Fibroblast of lung (primary cell): ENCODE measurements around the gene ZNF70. TPM values are rescaled to one million over a fixed set of nuclear protein-coding genes. Genes with fewer than 3 reads are reported as not detected.

Source experiments
- DNase-seq, 2 donors: peaks; one replicate each; pipeline versions ENCODE4 v3.0.0 to v3.0.0-alpha.2; 2010; ENCODE audit warnings: low read depth in 2 of 2
- H2AFZ ChIP-seq: 2 replicates; pipeline ENCODE4 v1.5.1; 2012; ENCODE audit warnings: low read length, control low read depth, inconsistent platforms
- H3K27ac ChIP-seq: 2 replicates; pipeline ENCODE4 v1.5.1; 2011; ENCODE audit warnings: low read length, control low read depth; ENCODE audit not compliant: insufficient read depth
- H3K27me3 ChIP-seq: 2 replicates; pipeline ENCODE4 v1.5.1; 2011; ENCODE audit warnings: mild to moderate bottlenecking, low read length; ENCODE audit not compliant: control insufficient read depth, insufficient read depth
- H3K36me3 ChIP-seq: 2 replicates; pipeline ENCODE4 v1.5.1; 2011; ENCODE audit warnings: low read length; ENCODE audit not compliant: control insufficient read depth, insufficient read depth
- H3K4me1 ChIP-seq: 2 replicates; pipeline ENCODE4 v1.5.1; 2011; ENCODE audit warnings: low read length; ENCODE audit not compliant: control insufficient read depth, insufficient read depth; ENCODE audit errors: extremely low read depth
- H3K4me2 ChIP-seq: 2 replicates; pipeline ENCODE4 v1.5.1; 2011; ENCODE audit warnings: low read length, control low read depth; ENCODE audit not compliant: insufficient read depth; ENCODE audit errors: extremely low read depth
- H3K4me3 ChIP-seq, 4 experiments: fragments of 200-600 bp in 1 of 4; sonication (generic) in 1 of 4; replicated peaks in 1 of 4; 2 replicates each; pipeline ENCODE4 v1.5.1; 2011 to 2016; ENCODE audit warnings: low read length in 4 of 4, low read depth in 3 of 4, mild to moderate bottlenecking in 3 of 4, control low read depth in 2 of 4, inconsistent platforms in 1 of 4, mixed read lengths in 1 of 4; ENCODE audit not compliant: insufficient read depth in 1 of 4; ENCODE audit errors: control extremely low read depth in 1 of 4
- H3K79me2 ChIP-seq: 2 replicates; pipeline ENCODE4 v1.5.1; 2012; ENCODE audit warnings: mild to moderate bottlenecking, low read length, inconsistent platforms; ENCODE audit not compliant: control insufficient read depth, insufficient read depth
- H3K9ac ChIP-seq: 2 replicates; pipeline ENCODE4 v1.5.1; 2011; ENCODE audit warnings: mild to moderate bottlenecking, low read length, control low read depth; ENCODE audit not compliant: insufficient read depth
- H3K9me3 ChIP-seq: 2 replicates; pipeline ENCODE4 v1.5.1; 2012; ENCODE audit warnings: low read depth, low read length; ENCODE audit not compliant: control insufficient read depth, insufficient read depth
- H4K20me1 ChIP-seq: 2 replicates; pipeline ENCODE4 v1.5.1; 2011; ENCODE audit warnings: low read length; ENCODE audit not compliant: control insufficient read depth, insufficient read depth; ENCODE audit errors: extremely low read depth
- CTCF ChIP-seq, 2 donors: IDR thresholded peaks in 1 of 2; conservative IDR thresholded peaks in 1 of 2; 1 replicate in 1 of 2; 2 replicates in 1 of 2; pipeline ENCODE4 v1.5.1; 2011 to 2012; ENCODE audit warnings: low read length in 2 of 2, control low read depth in 1 of 2, inconsistent platforms in 1 of 2, low read depth in 1 of 2, mild to moderate bottlenecking in 1 of 2
- EZH2 ChIP-seq: IDR thresholded peaks from 2 replicates; pipeline ENCODE4 v1.5.1; 2012; ENCODE audit warnings: low read length, control low read depth, mild to moderate bottlenecking; ENCODE audit errors: missing control alignments
- polyA plus RNA-seq, 2 donors: library from polyadenylated mRNA; depleted of rRNA in 1 of 2; stranded (reverse) in 1 of 2; unstranded in 1 of 2; fragments of >200 nt; gene quantifications; 2 replicates each; pipeline ENCODE4 v1.2.1, GENCODE V29; 2011 to 2012; ENCODE audit warnings: missing spikeins in 1 of 2
- total RNA-seq: library from RNA; depleted of rRNA; stranded (reverse); fragments of >200 nt; gene quantifications from 2 replicates; pipeline ENCODE4 v1.2.1, GENCODE V29; 2014

Gene ZNF70
- total and polyA plus RNA-seq, 2 donors (not counting 1 experiment from before 2014, with no cell fraction given) = 1.2 to 3.1 TPM

DNA sequence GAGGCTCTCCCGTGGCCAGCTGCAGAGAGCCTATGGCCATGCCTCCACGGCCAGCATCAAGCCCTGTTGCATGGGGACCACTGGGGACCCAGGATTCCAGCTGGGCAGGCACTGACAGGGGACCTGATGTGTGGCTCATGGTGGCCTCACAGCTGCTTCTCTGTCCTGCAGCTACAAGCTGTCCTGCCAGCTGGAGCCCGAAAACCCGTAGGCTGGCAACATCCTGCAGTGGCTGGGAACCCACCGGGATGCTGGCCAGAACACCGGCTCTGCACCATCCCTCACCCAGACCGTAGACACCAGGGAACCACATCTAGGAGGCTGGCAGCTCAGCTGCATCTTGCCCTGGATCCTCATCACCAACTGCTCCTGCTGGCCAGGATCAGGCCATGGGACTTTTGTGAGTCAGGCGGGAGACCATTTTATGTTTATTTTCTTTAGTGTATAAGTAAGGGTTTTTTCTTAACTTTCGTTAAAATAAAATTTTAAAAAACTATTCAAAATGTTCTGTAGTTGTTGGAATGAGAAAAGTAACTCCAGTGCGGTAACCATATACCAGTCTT, 52.2 kb downstream of the ZNF70 start:
- H3K27ac ChIP-seq = no peak overlapping the region
- H3K9ac ChIP-seq = no peak overlapping the region
- no peak overlapping the region for H3K4me3 ChIP-seq
- no peak overlapping the region for H2AFZ ChIP-seq
- TF ChIP-seq CTCF (conservative IDR thresholded peaks at IDR 0.05 in 1 of 2, IDR thresholded peaks at IDR 0.05 in 1 of 2; ENCODE audit: low read depth in 1 of 2, low read length in 2 of 2) = no peak
- no peak for TF ChIP-seq EZH2
- H3K27me3 ChIP-seq = no peaks in the 10 kb centered on the region
- no peak for DNase-seq
- no peak overlapping the region for H3K4me2 ChIP-seq
- no peaks in the 10 kb centered on the region for H3K9me3 ChIP-seq
- H3K36me3 ChIP-seq = no peaks in the 10 kb centered on the region
- no peaks in the 10 kb centered on the region for H3K79me2 ChIP-seq
- no peaks in the 10 kb centered on the region for H4K20me1 ChIP-seq
- H3K4me1 ChIP-seq = no peaks in the 10 kb centered on the region

GRCh38 chr22:23698094-23698493, 52.8 kb downstream of the ZNF70 start:
- no peak for DNase-seq
- Histone ChIP-seq H4K20me1 (no peaks in the 10 kb centered on the region), H3K27ac (no peak overlapping the region), H3K27me3 (no peaks in the 10 kb centered on the region), H3K79me2 (no peaks in the 10 kb centered on the region), H3K36me3 (no peaks in the 10 kb centered on the region), H3K4me2 (no peak overlapping the region), H3K9me3 (no peaks in the 10 kb centered on the region), H3K4me3 (no peak overlapping the region), H2AFZ (no peak overlapping the region), H3K9ac (no peak overlapping the region), H3K4me1 (no peaks in the 10 kb centered on the region)
- TF ChIP-seq EZH2 (no peak), CTCF (conservative IDR thresholded peaks at IDR 0.05 in 1 of 2, IDR thresholded peaks at IDR 0.05 in 1 of 2; ENCODE audit: low read depth in 1 of 2, low read length in 2 of 2) (no peak)

- no peaks in the 10 kb centered on the region for H3K9me3 ChIP-seq
- no peak overlapping the region for H3K4me3 ChIP-seq
- TF ChIP-seq EZH2 (no peak), CTCF (conservative IDR thresholded peaks at IDR 0.05 in 1 of 2, IDR thresholded peaks at IDR 0.05 in 1 of 2; ENCODE audit: low read depth in 1 of 2, low read length in 2 of 2) (no peak)
- H3K9ac ChIP-seq = no peak overlapping the region
- H3K4me1 ChIP-seq = no peaks in the 10 kb centered on the region
- no peaks in the 10 kb centered on the region for H4K20me1 ChIP-seq
- H3K79me2 ChIP-seq = no peaks in the 10 kb centered on the region
- no peak overlapping the region for H3K4me2 ChIP-seq
- DNase-seq = no peak
- H3K27ac ChIP-seq = no peak overlapping the region
- H2AFZ ChIP-seq = no peak overlapping the region
- H3K27me3 ChIP-seq = no peaks in the 10 kb centered on the region
- no peaks in the 10 kb centered on the region for H3K36me3 ChIP-seq
Measured at GRCh38 chr22:23697031-23697970, 53.6 kb downstream of the ZNF70 start.
